ENCODE measurements around the gene RNF2. TPM values are rescaled to one million over a fixed set of nuclear protein-coding genes. Genes with fewer than 3 reads are reported as not detected.
"Not testable (repeated sequence)": the region's sequence is repeated elsewhere in the genome, so short reads cannot be mapped to it uniquely, and the experiment has no call there.

RNF2 gene
- 10 to 100 TPM; 12.6 to 14.1 TPM for total RNA-seq

DNA sequence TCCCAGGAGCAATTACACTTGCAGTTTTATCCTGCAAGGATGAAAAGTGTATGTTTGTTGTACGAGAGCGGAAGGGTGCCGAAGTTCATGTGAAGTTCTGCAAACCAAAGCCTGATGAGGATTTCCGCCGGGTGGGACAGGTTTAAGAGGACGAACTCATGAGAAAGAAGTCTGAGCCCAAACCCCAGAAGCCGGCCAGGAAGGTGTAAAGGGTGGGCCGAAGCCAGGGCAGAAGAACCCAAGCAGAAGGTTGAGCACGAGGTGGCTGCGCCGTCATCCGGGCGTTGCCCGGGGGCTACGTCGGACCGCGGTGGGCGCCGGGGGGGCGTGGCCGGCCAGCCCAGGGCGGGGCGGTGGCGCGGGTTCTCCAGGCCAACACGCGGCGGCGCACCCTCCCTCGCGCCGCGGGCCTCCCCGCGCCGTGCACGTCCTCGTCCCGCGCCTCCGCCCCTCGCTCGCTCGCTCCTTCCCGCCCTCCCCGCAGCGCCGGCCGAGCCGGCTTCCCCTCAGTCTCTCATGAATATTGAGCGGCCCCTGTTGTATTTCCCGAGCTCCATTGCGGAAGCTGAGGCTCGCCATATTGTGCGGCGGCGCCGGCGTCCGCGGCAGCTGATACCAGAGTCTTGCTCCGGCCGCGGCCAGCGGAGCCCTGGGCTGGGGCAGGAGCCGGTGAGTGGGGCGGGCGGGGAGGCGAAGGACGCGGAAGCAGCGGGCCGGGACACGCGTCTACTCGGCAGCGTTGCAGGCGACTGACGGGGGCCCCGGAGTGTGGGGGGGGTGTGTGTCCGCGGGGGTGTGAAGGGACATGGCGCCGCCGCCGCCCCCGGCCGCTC is at the start of gene RNF2:
RNF2 (plus strand) TSS at position 578 of the 833 bp plus-strand sequence. CDS start 41,996 bp downstream, outside the sequence.
- Histone ChIP-seq H3K27me3 (no peaks in the 10 kb centered on the region), H3K4me3 (peak within 1 kb of the TSS; percentile 94 to 95), H3K4me1 (peaks cover 0 to 21% of the 10 kb centered on the region in 2 donors), H3K36me3 (no peaks in the 10 kb centered on the region), H3K9me3 (no peaks in the 10 kb centered on the region), H3K27ac (peak within 1 kb of the TSS; percentile 90 to 96)
- peak; percentile 76 for DNase-seq (ENCODE audit: low spot score)
- peak in 1 of 2 donors; percentile 24 for TF ChIP-seq CTCF (IDR thresholded peaks at IDR 0.05)

DNA sequence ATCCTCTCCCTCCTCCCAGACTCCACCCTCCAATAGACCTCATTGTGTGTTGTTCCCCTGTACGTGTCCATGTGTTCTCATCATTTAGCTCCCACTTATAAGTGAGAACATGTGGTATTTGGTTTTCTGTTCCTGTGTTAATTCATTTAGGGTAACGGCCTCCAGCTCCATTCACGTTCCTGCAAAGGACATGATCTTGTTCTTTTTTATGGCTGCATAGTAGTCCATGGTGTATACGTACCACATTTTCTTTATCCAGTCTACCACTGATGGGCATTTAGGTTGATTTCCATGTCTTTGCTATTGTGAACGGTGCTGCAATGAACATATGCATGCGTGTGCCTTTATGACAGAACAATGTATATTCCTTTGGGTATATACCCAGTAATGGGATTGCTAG is 45.4 kb upstream of the RNF2 start:
- H3K36me3 ChIP-seq; DNase-seq (ENCODE audit: low spot score); H3K4me1 ChIP-seq; H3K9me3 ChIP-seq; H3K27ac ChIP-seq; H3K4me3 ChIP-seq; H3K27me3 ChIP-seq: not testable (repeated sequence)

DNA sequence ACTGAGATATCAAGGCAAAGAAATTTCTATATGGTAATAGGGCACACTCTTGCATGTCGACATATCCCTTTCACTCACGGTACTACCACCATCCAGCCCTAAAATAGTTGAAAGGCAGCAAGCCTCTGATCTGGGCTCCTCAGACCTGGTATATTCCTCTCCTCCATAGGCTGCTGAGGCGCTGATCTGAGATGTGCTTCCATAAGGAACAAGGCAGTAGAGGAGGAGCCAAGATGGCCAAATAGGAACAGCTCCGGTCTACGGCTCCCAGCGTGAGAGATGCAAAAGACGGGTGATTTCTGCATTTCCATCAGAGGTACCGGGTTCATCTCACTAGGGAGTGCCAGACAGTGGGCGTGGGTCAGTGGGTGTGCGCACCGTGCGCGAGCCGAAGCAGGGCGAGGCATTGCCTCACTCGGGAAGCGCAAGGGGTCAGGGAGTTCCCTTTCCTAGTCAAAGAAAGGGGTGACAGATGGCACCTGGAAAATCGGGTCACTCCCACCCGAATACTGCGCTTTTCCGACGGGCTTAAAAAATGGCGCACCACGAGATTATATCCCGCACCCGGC is 44.0 kb upstream of the RNF2 start:
- not testable (repeated sequence) for H3K27ac ChIP-seq; DNase-seq (ENCODE audit: low spot score); H3K4me1 ChIP-seq; H3K27me3 ChIP-seq; H3K9me3 ChIP-seq; H3K36me3 ChIP-seq; H3K4me3 ChIP-seq

DNA sequence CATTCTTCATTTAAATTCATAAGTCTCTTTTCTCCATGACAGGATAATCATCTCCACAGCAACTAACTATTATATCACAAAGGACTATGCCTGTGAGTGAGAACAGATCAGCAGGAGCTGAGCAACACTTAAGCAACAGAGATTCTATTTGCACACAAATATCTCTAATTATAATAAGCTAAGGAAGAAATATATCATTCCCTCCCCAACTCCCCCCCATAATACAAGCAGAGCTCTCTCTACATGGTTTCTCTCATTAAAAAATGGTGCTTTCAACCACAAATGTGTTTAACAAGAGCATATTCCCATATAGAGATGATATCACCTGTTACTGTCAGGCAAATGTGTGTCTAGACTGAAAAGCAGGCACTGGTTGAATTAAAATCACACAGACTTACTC is 36.5 kb upstream of the RNF2 start:
- H3K9me3 ChIP-seq = no peaks in the 10 kb centered on the region
- no peaks in the 10 kb centered on the region for H3K36me3 ChIP-seq
- no peaks in the 10 kb centered on the region for H3K27me3 ChIP-seq
- TF ChIP-seq CTCF (IDR thresholded peaks at IDR 0.05) = no peak
- H3K4me3 ChIP-seq = no peak overlapping the region
- DNase-seq (ENCODE audit: low spot score) = no peak
- no peak overlapping the region for H3K27ac ChIP-seq
- no peaks in the 10 kb centered on the region for H3K4me1 ChIP-seq

- TF ChIP-seq CTCF (IDR thresholded peaks at IDR 0.05) = no peak
- no peak overlapping the region for H3K4me3 ChIP-seq
- no peaks in the 10 kb centered on the region for H3K9me3 ChIP-seq
- H3K4me1 ChIP-seq = no peaks in the 10 kb centered on the region
- DNase-seq (ENCODE audit: low spot score) = no peak
- no peaks in the 10 kb centered on the region for H3K36me3 ChIP-seq
- no peak overlapping the region for H3K27ac ChIP-seq
- no peaks in the 10 kb centered on the region for H3K27me3 ChIP-seq
Measured at GRCh38 chr1:185010361-185010760, 35.0 kb upstream of the RNF2 start.

DNA sequence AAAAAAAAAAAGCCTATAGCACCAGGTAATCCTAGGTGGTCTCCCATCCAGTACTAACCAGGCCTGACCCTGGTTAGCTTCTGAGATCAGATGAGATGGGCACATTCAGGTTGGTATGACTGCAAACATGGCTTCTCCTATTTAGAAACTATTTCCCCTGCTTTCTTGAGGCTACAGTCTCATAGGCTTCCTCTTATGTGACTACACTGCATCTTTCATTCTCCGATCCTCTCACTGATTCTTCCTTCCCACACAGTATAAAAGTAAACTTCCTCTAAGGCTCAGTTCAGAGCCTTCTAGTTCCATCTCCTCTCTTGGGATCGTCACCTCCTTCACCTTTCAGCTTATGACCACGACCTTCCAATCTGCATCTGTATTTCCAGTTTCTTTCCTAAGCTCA is 30.4 kb upstream of the RNF2 start:
- H3K27me3 ChIP-seq = no peaks in the 10 kb centered on the region
- DNase-seq (ENCODE audit: low spot score) = no peak
- no peak overlapping the region for H3K27ac ChIP-seq
- no peaks in the 10 kb centered on the region for H3K4me1 ChIP-seq
- no peaks in the 10 kb centered on the region for H3K36me3 ChIP-seq
- TF ChIP-seq CTCF (IDR thresholded peaks at IDR 0.05) = no peak
- H3K4me3 ChIP-seq = no peak overlapping the region
- H3K9me3 ChIP-seq = no peaks in the 10 kb centered on the region
